Epithelial cell of esophagus (primary cell): ENCODE measurements around the gene EHHADH.

ENCODE experiments used
- DNase-seq: peaks from one replicate; pipeline ENCODE4 v3.0.0; 2010; ENCODE audit warnings: low read depth
- H3K4me3 ChIP-seq: 2 replicates; pipeline ENCODE4 v1.5.1; 2011; ENCODE audit warnings: mild to moderate bottlenecking, low read length, control low read depth
- TF ChIP-seq, protein P1 (sequence below): IDR thresholded peaks from 2 replicates; pipeline ENCODE4 v1.5.1; 2011; ENCODE audit warnings: low read depth, mild to moderate bottlenecking, low read length, control low read depth, inconsistent platforms; ENCODE audit not compliant: insufficient read depth; ENCODE audit errors: missing control alignments

EHHADH gene

DNA sequence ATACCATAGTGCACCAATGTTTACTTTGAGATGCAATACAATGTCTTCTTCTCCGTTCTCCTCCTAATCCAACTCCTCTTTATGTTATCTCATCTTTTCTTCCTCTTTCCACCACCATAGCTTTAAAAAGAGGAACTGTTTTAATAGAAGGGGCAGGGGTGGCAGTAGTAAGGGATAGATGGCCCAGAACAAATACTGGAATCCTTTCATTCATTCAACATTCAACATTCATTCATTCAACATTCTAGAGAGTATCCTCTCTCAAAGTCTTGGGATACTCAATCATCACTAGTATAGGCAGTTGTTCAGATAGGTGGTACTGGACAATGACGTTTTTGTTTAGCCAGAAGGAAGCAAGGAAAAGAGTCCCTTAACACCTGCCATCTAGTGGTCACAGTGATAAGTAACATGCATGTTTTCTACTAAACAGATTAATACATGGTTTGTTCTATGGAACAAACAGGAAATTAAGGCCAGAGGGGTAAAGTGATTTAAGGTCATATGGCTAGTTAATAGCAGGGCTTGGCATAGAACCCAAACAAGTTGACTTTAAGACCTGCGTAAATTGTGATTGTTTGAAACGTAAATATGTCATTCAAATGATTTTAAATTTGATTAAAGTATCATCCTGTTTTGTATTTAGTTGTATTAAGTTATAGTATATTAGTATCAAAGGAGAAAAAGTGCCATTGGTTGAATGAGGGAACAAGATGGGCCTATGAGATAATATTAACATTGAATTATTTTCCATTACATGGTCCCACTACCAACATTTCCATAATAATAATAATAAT lies 26.9 kb upstream of the EHHADH start:
- TF ChIP-seq, protein P1, sequence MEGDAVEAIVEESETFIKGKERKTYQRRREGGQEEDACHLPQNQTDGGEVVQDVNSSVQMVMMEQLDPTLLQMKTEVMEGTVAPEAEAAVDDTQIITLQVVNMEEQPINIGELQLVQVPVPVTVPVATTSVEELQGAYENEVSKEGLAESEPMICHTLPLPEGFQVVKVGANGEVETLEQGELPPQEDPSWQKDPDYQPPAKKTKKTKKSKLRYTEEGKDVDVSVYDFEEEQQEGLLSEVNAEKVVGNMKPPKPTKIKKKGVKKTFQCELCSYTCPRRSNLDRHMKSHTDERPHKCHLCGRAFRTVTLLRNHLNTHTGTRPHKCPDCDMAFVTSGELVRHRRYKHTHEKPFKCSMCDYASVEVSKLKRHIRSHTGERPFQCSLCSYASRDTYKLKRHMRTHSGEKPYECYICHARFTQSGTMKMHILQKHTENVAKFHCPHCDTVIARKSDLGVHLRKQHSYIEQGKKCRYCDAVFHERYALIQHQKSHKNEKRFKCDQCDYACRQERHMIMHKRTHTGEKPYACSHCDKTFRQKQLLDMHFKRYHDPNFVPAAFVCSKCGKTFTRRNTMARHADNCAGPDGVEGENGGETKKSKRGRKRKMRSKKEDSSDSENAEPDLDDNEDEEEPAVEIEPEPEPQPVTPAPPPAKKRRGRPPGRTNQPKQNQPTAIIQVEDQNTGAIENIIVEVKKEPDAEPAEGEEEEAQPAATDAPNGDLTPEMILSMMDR: peak; percentile 77
- peak; percentile 74 for DNase-seq
- H3K4me3 ChIP-seq: no peak overlapping the region

DNA sequence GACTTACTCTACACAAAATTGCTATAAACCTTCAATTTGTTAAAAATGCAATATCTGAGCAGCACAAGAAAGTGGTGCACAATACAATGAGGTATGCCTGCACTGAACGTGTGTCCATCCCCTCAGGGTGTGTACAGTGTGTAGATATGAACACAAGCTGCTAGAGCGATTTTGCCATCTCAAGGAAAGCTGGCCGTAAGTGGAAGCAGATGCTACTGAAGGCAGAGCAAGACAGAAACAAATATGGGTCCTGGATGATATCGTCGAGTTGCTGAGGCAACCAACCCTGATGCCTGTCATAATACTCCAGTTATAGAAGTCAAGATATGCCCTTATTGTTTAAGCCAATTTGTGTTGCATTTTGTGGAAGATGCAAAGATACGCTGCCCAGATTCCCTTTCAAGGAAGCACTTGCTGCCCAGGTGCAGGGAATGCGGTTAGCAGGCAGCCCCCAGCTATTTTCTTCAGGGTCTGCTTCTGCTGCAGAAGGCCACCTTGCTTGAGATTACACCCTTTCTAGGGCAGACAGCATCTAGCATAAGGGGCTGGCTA lies 25.8 kb upstream of the EHHADH start:
- TF ChIP-seq, protein P1: no peak
- H3K4me3 ChIP-seq: no peak overlapping the region
- no peak for DNase-seq

DNA sequence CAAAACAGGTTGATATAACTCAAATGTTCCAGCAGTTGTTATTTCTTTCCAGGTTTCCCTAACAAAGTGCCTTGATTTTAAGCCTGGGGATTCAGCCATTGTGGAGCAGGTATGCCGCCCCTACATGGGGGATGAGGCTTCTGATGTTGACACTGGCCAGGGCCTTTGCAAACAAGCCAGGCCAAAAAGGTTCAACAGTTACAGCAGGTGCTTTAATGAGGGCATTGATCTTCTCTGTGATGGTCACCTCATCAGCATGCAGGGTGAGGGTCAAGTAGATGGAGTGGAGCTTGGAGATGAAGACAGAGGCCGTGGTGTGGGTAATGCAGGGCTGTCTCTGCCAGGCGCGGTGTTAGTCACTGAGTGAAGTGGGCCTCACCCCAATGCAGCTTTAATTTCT lies 22.6 kb upstream of the EHHADH start:
- no peak overlapping the region for H3K4me3 ChIP-seq
- DNase-seq: no peak
- TF ChIP-seq, protein P1: no peak

DNA sequence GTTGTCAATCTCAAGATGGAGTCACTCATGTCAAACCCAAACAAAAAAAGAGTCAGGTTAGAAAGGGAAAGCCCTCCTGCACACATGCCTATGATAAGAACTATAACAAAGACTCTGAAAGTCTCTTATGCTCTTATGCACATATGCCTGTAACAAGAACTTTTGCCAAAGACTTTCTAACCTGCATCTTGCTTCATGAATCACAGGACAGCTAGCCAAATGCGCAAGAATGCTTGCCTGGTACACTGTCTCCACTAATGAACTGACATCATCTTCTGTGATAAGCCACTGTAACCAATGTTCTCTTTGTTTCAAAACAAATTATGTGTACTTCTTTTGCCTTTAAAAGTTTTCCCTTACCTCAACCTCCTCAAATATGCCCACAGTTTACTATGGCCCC lies 18.2 kb upstream of the EHHADH start:
- H3K4me3 ChIP-seq: no peak overlapping the region
- peak; percentile 30 for DNase-seq
- TF ChIP-seq, protein P1: no peak

DNA sequence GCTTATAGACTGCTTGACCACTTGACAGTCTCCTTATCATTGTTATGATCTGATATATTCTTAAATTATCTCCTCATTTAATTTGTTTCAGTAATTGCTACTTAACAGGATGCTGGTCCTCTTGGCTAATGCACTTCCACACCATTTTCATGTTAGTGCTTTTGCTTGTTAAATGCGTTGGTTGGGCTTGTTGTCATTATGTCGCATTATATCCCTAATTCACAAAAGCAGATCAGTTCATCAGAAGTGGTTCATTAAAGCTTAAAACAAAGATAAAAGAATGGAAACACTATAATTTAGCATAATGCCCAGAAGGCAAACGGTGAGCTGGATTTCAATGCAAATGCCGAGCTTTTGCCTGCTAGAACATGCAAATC lies 17.1 kb upstream of the EHHADH start:
- DNase-seq: peak; percentile 28
- TF ChIP-seq, protein P1: no peak

DNA sequence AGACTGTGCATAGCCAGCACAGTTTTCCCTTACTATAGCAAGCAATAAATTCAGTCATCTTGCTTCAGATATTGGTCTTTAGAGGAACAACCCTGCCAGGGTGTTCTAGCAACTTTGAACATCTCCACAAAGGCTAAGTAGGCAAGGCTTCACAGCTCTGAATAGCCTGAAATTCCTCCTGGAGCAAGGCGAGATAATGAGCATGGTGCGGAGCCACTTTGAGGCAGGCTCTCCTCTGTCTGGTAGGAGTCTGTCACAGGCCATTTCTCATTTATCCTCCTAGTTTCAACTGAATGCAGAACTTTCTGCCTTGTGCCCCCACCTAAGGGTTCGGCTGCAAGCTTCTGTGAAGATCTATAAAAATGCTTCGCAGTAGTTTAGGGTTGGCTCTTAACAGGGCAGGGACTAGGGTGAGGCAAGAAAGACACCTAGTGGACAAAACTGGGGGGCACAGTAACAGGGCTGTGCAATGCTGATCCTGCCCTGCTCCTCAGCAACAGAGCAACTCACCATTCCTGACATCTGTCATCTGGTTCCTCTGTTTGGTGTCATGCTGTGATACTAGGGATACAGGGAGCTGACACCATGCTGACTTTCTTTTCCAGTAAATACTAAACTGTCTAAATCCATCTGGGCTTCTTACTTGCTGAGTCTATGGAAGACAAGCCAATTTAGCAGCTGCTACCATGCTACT lies 16.6 kb upstream of the EHHADH start:
- no peak overlapping the region for H3K4me3 ChIP-seq
- TF ChIP-seq, protein P1: peak; percentile 49
- DNase-seq: peak; percentile 55

More for the DNA sequence above, 17.1 kb upstream of the EHHADH start:
- H3K4me3 ChIP-seq: no peak overlapping the region
